ENCODE results near the gene TRIM16.

- TF ChIP-seq CTCF (IDR thresholded peaks at IDR 0.05) (no peak), POLR2A (IDR thresholded peaks at IDR 0.05) (no peak)
Observed at GRCh38 chr17:15662681-15663080, 21.4 kb downstream of the TRIM16 start.
